GM21447 (cell line): ENCODE results near the gene NPBWR2.
"Not testable (repeated sequence)": the region's sequence is repeated elsewhere in the genome, so short reads cannot be mapped to it uniquely, and the experiment has no call there.

ENCODE experiments used
- ATAC-seq: cut with Tn5 transposase; IDR thresholded peaks from one replicate; pipeline ENCODE4 v1.9.1; 2021; ENCODE audit not compliant: unreplicated experiment

The NPBWR2 gene

DNA sequence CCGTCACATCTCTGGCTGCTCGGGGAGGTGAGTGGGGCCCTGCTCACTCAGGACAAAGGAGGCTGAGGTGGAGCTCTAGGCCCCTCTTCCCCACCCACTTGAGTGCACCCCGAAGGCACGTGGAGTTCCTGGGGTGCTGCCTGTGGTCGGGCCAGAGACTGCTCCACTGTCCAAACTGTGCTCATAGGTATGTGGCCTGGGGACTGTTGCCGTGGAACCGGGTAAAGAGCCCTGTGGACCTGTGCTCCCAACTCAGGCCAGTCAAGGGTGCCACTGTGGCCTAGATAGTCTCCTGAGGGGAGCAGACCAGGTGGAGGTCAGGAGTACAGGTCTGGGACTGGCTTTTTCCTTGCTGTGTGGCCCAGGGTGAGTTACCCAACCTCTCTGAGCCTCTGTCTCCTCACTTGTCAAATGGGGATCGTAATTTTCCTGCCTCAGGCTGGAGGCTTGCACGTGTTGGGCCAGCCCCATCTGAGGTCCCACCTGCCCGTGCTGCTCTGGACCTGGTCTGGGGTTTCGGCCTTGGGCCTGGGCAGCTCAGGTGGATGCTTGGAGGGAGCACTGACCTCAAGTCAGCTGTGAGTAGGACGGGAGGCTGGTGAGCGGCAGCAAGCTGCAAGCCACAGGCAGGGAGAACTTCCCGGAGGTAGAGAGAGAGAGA, 12.4 kb upstream of the NPBWR2 start:
- ATAC-seq, result no peak

DNA sequence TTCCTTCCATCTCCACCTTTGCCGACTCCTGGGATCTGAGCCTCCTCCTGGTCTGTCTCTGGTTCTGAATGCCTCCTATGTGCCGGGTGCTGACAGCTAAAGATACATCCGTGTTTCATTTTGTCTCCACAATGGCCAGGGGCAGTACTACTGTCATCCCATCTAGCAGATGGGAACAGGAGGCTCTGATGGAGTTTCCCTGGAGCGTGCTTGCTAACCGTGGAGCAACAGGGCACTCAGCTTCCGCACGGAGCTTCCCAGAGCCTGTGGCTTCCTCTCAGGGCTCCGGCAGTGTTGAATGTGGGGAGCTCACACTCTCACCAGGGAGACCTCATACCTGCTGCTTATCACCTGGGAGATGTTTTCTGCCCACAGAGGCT, 11.9 kb upstream of the NPBWR2 start:
- no peak for ATAC-seq

DNA sequence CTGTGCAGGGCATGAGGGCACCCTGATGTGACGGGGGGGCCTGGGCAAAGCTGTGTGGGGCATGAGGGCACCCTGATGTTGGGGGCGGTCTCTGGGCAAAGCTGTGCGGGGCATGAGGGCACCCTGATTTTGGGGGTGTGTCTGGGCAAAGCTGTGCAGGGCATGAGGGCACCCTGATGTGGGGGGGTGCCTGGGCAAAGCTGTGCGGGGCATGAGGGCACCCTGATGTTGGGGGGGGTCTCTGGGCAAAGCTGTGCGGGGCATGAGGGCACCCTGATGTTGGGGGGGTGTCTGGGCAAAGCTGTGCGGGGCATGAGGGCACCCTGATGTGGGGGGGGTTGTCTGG, 10.0 kb upstream of the NPBWR2 start:
- ATAC-seq, result not testable (repeated sequence)

DNA sequence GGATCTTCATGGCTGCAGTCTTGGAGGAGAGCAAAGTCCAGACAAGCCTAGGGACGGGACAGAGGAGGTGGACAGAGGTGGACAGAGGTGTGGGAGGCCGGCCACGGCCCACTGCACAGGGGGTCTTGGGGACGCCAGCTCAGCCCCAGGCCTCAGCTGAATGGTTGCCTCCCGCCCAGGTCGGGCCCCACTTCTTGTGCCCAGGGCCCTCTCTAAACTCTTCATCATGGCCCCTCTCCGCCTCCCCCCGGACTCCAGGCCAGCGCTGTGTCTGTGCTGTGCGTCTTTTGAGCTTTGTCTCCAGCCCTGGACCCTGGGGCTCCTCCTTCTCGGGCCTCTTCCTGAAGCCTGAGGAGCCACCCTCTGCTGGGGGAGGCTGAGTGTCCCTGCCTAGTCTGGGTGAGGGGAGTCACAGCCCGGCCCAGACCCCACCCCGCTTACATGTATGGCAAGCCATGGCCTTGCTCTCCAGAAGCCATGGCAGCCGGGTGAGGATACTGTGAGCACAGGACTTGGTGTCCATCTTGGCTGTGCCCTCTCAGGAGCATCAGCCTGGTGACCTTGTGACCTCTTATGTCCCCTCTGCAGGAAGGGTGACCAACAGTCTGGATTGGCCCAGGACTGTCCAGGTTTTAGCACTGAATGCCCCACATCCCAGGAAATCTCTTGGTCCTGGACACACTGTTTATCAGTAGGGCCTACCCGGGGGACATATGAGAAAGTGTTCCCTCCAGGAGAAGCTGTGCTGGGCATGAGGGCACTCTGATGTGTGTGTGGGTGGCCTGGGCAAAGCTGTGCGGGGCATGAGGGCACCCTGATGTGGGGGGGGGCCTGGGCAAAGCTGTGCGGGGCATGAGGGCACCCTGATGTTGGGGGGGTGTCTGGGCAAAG, 9.4 kb upstream of the NPBWR2 start:
- ATAC-seq, result no peak

DNA sequence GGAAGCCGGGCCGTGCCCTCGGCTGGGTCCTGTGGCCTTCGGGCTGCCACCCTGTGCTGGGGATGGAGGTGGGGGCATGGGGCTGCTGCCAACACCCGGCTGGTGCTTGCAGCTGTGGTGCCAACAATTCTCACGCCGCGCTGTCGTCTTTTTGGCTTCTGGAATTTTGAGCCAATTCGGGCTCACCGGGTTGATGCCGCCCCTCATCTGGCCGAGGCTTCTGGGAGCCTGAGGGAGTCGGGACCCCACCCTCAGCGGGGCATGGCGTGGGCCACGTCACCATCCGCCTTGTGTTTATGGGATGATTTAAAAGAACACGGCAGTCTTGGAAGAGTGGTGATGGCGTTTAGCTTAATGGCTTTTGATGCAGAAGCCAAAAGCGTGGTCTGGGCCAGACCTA, 8.7 kb upstream of the NPBWR2 start:
- no peak for ATAC-seq

- ATAC-seq, result no peak
Observed at GRCh38 chr20:64115171-64115911, 8.0 kb upstream of the NPBWR2 start.

GRCh38 chr20:64114356-64114971, 7.1 kb upstream of the NPBWR2 start:
- no peak for ATAC-seq

DNA sequence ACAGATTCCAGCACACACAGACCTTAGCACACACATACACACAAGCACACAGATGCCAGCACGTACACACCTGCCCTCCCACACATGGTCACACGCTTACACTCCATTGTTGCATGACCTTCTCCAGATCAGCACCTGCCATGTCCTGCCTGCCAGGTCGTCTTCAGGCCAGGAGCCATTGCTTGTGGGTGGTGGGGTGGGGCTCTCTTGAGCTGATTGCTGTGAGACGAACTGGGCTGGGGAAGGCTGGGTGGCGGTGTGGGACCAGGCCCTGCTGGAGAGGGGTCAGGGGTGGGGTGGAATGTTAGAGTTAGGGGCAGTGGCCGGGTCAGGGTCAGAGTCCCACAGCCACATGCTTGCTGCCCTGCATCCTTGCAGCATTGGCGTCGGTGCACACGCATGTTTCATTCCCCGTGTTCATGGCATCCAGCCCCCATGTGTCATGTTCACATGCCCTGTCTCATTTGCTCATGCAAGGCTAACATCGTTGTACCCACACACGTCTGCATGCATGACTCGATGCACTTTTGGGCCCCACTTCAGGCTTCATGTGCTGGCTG, 6.5 kb upstream of the NPBWR2 start:
- ATAC-seq, result no peak

DNA sequence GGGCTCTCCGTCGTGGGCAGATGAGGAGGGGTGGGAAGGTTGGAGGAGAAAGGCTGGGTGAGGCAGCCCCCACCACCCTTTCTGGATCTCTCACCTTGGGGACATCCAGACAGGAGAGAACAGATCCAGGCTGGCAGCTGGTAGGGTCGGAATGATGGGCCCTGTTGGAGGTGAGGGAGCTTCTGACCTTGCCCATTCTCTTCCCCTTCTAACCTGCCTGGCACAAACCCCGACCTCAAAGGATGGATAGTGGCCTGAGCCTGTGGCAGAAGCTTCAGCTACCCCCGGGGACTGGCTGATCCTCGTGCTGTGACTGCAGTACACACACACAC, 6.0 kb upstream of the NPBWR2 start:
- no peak for ATAC-seq

GRCh38 chr20:64112691-64113443, 5.5 kb upstream of the NPBWR2 start:
- no peak for ATAC-seq

- ATAC-seq, result no peak
Observed at GRCh38 chr20:64111841-64112641, 4.7 kb upstream of the NPBWR2 start.

DNA sequence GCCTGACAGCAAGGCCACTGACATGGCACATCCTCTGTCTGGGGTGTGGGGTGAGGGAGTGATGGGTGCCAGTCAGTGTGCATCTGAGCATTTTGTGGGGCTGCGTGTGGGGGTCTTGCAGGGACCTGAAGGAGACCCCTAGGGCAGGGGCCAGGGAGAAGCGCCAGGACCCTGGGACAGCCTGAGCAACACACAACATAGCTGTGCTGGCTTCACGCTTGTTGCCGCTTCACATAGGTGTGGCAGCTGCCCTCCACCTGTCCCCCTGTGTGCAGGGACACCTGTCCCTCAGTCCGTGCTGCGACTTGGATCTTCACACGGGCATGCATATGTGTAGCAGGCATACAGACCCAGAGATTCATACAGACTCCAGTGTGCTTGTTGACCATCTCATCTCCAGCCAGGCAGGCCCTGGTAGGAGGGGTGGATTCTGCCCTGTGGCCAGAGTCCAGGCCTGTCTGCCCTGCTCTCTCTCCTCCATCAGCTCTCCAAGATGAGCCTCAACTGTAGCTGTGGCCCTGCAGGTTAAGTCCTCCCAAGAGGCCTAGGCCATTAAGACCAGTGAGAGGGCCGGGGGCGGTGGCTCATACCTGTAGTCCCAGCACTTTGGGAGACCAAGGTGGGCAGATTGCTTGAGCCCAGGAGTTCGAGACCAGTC, 3.2 kb upstream of the NPBWR2 start:
- no peak for ATAC-seq

- no peak for ATAC-seq
Observed at GRCh38 chr20:64109831-64110391, 2.5 kb upstream of the NPBWR2 start.

DNA sequence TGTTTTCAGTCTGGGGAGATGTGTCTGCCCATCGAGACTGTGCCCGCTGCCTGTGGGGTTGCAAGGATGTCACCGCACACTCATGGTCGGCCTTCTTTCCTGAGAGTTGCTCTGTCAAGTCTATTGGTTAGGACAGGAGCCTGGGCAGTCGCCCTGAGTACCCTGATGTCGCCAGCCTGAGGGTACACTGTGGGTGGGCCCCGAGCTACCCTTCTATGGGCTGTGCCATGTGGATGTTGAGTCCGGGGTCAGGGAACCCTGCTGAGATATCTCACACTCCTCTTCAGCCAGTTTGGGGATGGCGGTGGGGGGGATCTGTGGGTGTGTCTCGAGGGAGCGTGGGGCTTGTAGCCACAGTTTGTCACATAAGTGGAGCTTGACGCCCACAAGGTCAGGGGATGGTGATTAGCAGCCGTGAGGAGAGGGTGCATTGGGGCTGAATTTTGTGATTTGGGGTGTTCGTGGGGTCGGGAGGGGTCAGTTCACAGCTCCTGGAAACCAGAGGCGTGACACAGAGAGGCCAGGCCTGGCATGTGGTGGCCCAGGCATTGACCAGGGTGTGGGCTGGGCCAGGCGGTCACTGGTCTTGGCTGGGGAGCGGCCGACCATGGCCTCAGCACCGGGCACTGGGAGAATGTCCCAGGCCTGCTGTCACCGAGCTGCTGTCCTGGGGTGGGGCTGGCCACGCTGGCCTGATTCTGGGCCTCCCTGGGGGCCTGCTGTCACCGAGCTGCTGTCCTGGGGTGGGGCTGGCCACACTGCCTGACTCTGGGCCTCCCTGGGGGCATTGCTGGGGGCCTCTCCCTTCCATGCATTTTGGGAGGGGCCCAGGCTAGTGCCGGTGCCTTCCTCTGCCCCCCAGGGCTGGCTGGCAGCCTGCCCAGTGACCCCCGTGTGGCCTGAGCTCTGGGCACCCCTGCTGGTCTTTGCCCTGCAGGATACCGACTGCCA, 1.6 kb upstream of the NPBWR2 start:
- ATAC-seq, result no peak

- no peak for ATAC-seq
Observed at GRCh38 chr20:64107736-64108457, 532 bp upstream of the NPBWR2 start.

GRCh38 chr20:64106435-64106961, 867 bp downstream of the NPBWR2 start:
- no peak for ATAC-seq
